Measurements from ENCODE around the gene LYVE1.
"Not testable (repeated sequence)": the region's sequence is repeated elsewhere in the genome, so short reads cannot be mapped to it uniquely, and the experiment has no call there.

LYVE1 gene

GRCh38 chr11:10568486-10568941, at the start of gene LYVE1:
LYVE1 (minus strand) TSS chr11:10568665; CDS start chr11:10568532, 133 bp downstream.
- no peak for DNase-seq

GRCh38 chr11:10617551-10617950, 49.1 kb upstream of the LYVE1 start:
- no peak for DNase-seq

GRCh38 chr11:10611979-10612862, 43.8 kb upstream of the LYVE1 start:
- DNase-seq: no peak

- DNase-seq: no peak
These were observed 41.2 kb upstream of the LYVE1 start for GRCh38 chr11:10609636-10610035.

- no peak for DNase-seq
These were observed 40.1 kb upstream of the LYVE1 start for GRCh38 chr11:10608584-10608983.

- DNase-seq: no peak
These were observed 39.1 kb upstream of the LYVE1 start for GRCh38 chr11:10607462-10608132.

- no peak for DNase-seq
These were observed 38.2 kb upstream of the LYVE1 start for GRCh38 chr11:10606536-10607208.

GRCh38 chr11:10605941-10606381, 37.5 kb upstream of the LYVE1 start:
- no peak for DNase-seq

GRCh38 chr11:10604798-10605197, 36.3 kb upstream of the LYVE1 start:
- DNase-seq: no peak

- DNase-seq: no peak
These were observed 35.9 kb upstream of the LYVE1 start for GRCh38 chr11:10604340-10604748.

- DNase-seq: no peak
These were observed 35.3 kb upstream of the LYVE1 start for GRCh38 chr11:10603721-10604297.

- DNase-seq: no peak
These were observed 34.5 kb upstream of the LYVE1 start for GRCh38 chr11:10602945-10603344.

- no peak for DNase-seq
These were observed 33.9 kb upstream of the LYVE1 start for GRCh38 chr11:10602366-10602765.

GRCh38 chr11:10601837-10602236, 33.4 kb upstream of the LYVE1 start:
- no peak for DNase-seq

GRCh38 chr11:10600570-10601248, 32.2 kb upstream of the LYVE1 start:
- no peak for DNase-seq

GRCh38 chr11:10599388-10600175, 31.1 kb upstream of the LYVE1 start:
- DNase-seq: no peak

GRCh38 chr11:10598816-10599215, 30.4 kb upstream of the LYVE1 start:
- DNase-seq: no peak

GRCh38 chr11:10597877-10598351, 29.4 kb upstream of the LYVE1 start:
- no peak for DNase-seq

GRCh38 chr11:10595840-10596239, 27.4 kb upstream of the LYVE1 start:
- DNase-seq: not testable (repeated sequence)

GRCh38 chr11:10594407-10594806, 25.9 kb upstream of the LYVE1 start:
- DNase-seq: no peak

GRCh38 chr11:10592331-10592730, 23.9 kb upstream of the LYVE1 start:
- no peak for DNase-seq
